GM23248 (cell line): ENCODE results near the gene C17orf78. TPM values are rescaled to one million over a fixed set of nuclear protein-coding genes. Genes with fewer than 3 reads are reported as not detected.

Source experiments
- DNase-seq: peaks from one replicate; pipeline ENCODE4 v3.0.0-alpha.2; 2015
- H2AFZ ChIP-seq: fragments of 200-600 bp; sonication (generic); 2 replicates; pipeline ENCODE4 v1.6.1; 2016; ENCODE audit warnings: antibody characterized with exemption
- H3F3A ChIP-seq: fragments of 200-600 bp; sonication (generic); 2 replicates; pipeline ENCODE4 v1.6.1; 2016; ENCODE audit warnings: mild to moderate bottlenecking, antibody characterized with exemption, mixed run types; ENCODE audit not compliant: insufficient read depth
- H3K27ac ChIP-seq: fragments of 200-600 bp; sonication (generic); 2 replicates; pipeline ENCODE4 v1.5.1; 2016; ENCODE audit warnings: mild to moderate bottlenecking
- H3K27me3 ChIP-seq: fragments of 200-600 bp; sonication (generic); replicated peaks from 2 replicates; pipeline ENCODE4 v1.6.1; 2016; ENCODE audit warnings: mild to moderate bottlenecking; ENCODE audit not compliant: insufficient read depth
- H3K36me3 ChIP-seq: fragments of 200-600 bp; sonication (generic); 2 replicates; pipeline ENCODE4 v1.6.1; 2016; ENCODE audit warnings: low read depth, mild to moderate bottlenecking
- H3K4me1 ChIP-seq: fragments of 200-600 bp; sonication (generic); 2 replicates; pipeline ENCODE4 v1.6.1; 2016; ENCODE audit warnings: mild to moderate bottlenecking; ENCODE audit not compliant: insufficient read depth
- H3K4me2 ChIP-seq: fragments of 200-600 bp; sonication (generic); one replicate; pipeline ENCODE4 v1.6.1; 2016; ENCODE audit warnings: mild to moderate bottlenecking; ENCODE audit not compliant: unreplicated experiment
- H3K4me3 ChIP-seq: fragments of 200-600 bp; sonication (generic); 2 replicates; pipeline ENCODE4 v1.5.1; 2016; ENCODE audit warnings: mild to moderate bottlenecking
- H3K79me2 ChIP-seq: fragments of 200-600 bp; sonication (generic); 2 replicates; pipeline ENCODE4 v1.6.1; 2016; ENCODE audit warnings: mild to moderate bottlenecking; ENCODE audit not compliant: insufficient read depth
- H3K9ac ChIP-seq: fragments of 200-600 bp; sonication (generic); 2 replicates; pipeline ENCODE4 v1.6.1; 2016; ENCODE audit warnings: mild to moderate bottlenecking
- H3K9me2 ChIP-seq: fragments of 200-600 bp; sonication (generic); 2 replicates; pipeline ENCODE4 v1.6.1; 2016; ENCODE audit warnings: mixed run types, mild to moderate bottlenecking, moderate library complexity; ENCODE audit not compliant: insufficient read depth
- H3K9me3 ChIP-seq: fragments of 200-600 bp; sonication (generic); one replicate; pipeline ENCODE4 v1.6.1; 2017; ENCODE audit warnings: low read depth
- H4K20me1 ChIP-seq: fragments of 200-600 bp; sonication (generic); 2 replicates; pipeline ENCODE4 v1.6.0; 2016; ENCODE audit not compliant: insufficient read depth
- EZH2 ChIP-seq: fragments of 200-600 bp; sonication (generic); IDR thresholded peaks from 2 replicates; pipeline ENCODE4 v1.6.1; 2018; ENCODE audit warnings: antibody characterized with exemption, mild to moderate bottlenecking; ENCODE audit not compliant: insufficient read depth, poor library complexity, severe bottlenecking
- EZH2phosphoT487 ChIP-seq: fragments of 200-600 bp; sonication (generic); IDR thresholded peaks from 2 replicates; pipeline ENCODE4 v1.6.1; 2018; ENCODE audit warnings: antibody characterized with exemption, moderate library complexity, mild to moderate bottlenecking, low read depth; ENCODE audit not compliant: insufficient read depth
- WGBS, 2 experiments: methylation state at CpG; one replicate each; pipeline ENCODE4 v1.1.6; 2015 to 2017; ENCODE audit warnings: low lambda C conversion rate in 2 of 2, low coverage in 1 of 2; ENCODE audit errors: missing lambda C conversion rate in 2 of 2; 5-methylcytosine and 5-hydroxymethylcytosine counted together
- in situ Hi-C: fragments of 300-500 bp; cut with MboI; formaldehyde crosslinking; loops from 2 replicates; pipeline ENCODE4 v1.15.0; 2020
- polyA plus RNA-seq: library from polyadenylated mRNA; unstranded; fragments of >200 nt; fragmentation: Nextera tagmentation; extraction: Ambion mirVana; gene quantifications from 2 replicates; pipeline ENCODE4 v1.2.1, GENCODE V29; 2016
- total RNA-seq: library from RNA; depleted of rRNA; stranded (reverse); fragments of >200 nt; shearing (Covaris generic); gene quantifications from 2 replicates; pipeline ENCODE4 v1.2.3, GENCODE V29; 2014

Gene C17orf78
- total and polyA plus RNA-seq, 2 experiments from 2014 or later: not detected

GRCh38 chr17:37429453-37429852, 53.7 kb downstream of the C17orf78 start:
- Histone ChIP-seq H3K79me2 (peaks cover 44% of the 10 kb centered on the region), H2AFZ (no peak overlapping the region), H3K36me3 (peaks cover 27% of the 10 kb centered on the region), H3K27me3 (no peaks in the 10 kb centered on the region), H3K4me3 (no peak overlapping the region), H3K9me2 (no peaks in the 10 kb centered on the region), H4K20me1 (no peaks in the 10 kb centered on the region), H3K4me1 (peaks cover 19% of the 10 kb centered on the region), H3K27ac (peak overlapping the region; percentile 92), H3K4me2 (peak overlapping the region; percentile 43), H3K9ac (peak overlapping the region; percentile 66), H3K9me3 (no peaks in the 10 kb centered on the region), H3F3A (peaks cover 37% of the 10 kb centered on the region)
- 94 to 97% methylated on average over 1 of the region's 1 CpG for WGBS, 2 experiments
- peak; percentile 52 for DNase-seq
- in situ Hi-C loops: no loop called here
- no peak for TF ChIP-seq EZH2
- no peak for TF ChIP-seq EZH2phosphoT487

DNA sequence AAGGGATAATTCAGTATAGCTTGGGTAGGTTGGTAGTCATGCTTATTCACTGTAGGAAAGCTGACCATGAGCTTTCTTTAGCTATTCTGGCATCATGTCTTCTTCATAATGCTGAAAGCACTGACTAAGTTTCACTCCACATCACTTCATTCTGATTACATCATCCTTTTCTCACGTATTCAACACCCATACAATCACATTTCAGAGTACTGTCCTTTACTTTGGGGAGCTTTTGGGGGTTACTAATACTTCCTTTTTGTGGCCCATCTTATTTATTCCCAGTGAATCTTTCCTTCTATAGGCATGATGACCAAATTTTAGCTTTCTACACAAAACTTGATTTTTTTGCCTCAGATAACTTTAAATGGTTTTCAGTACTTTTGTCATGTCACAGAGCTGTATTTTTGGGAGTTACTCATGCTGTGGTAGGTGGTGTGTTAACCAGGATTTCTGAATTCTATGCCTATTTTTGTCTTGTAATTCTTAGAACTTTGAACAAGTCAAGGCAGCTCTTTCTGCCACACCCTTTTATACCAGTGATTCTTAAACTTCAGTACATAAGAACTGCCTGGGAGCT, 54.4 kb downstream of the C17orf78 start:
- Histone ChIP-seq H3K27me3 (no peaks in the 10 kb centered on the region), H3K9ac (peak overlapping the region; percentile 66), H2AFZ (peak overlapping the region; percentile 17), H4K20me1 (no peaks in the 10 kb centered on the region), H3K79me2 (peaks cover 44% of the 10 kb centered on the region), H3K36me3 (peaks cover 22% of the 10 kb centered on the region), H3K4me1 (peaks cover 19% of the 10 kb centered on the region), H3K4me3 (peak overlapping the region; percentile 11; the same call in 1 of the 2 replicates), H3K9me3 (no peaks in the 10 kb centered on the region), H3K27ac (peak overlapping the region; percentile 92), H3K4me2 (peak overlapping the region; percentile 52), H3K9me2 (no peaks in the 10 kb centered on the region), H3F3A (peaks cover 37% of the 10 kb centered on the region)
- TF ChIP-seq EZH2: no peak
- no peak for TF ChIP-seq EZH2phosphoT487
- in situ Hi-C loops: no loop called here
- DNase-seq: peak; percentile 94
- WGBS, 2 experiments: 4% methylated on average over 1 of the region's 1 CpG

GRCh38 chr17:37432671-37433070, 56.9 kb downstream of the C17orf78 start:
- Histone ChIP-seq H4K20me1 (no peaks in the 10 kb centered on the region), H3K9me3 (no peaks in the 10 kb centered on the region), H3K27ac (no peak overlapping the region), H3K4me1 (peaks cover 19% of the 10 kb centered on the region), H3K36me3 (peaks cover 7% of the 10 kb centered on the region), H3F3A (peaks cover 29% of the 10 kb centered on the region), H3K27me3 (no peaks in the 10 kb centered on the region), H3K9ac (no peak overlapping the region), H3K4me2 (no peak overlapping the region), H3K4me3 (no peak overlapping the region), H3K9me2 (no peaks in the 10 kb centered on the region), H3K79me2 (peaks cover 50% of the 10 kb centered on the region), H2AFZ (no peak overlapping the region)
- in situ Hi-C loops: no loop called here
- no peak for TF ChIP-seq EZH2phosphoT487
- no peak for TF ChIP-seq EZH2
- DNase-seq: no peak
- 98% methylated on average over 2 of the region's 2 CpGs for WGBS, 2 experiments

DNA sequence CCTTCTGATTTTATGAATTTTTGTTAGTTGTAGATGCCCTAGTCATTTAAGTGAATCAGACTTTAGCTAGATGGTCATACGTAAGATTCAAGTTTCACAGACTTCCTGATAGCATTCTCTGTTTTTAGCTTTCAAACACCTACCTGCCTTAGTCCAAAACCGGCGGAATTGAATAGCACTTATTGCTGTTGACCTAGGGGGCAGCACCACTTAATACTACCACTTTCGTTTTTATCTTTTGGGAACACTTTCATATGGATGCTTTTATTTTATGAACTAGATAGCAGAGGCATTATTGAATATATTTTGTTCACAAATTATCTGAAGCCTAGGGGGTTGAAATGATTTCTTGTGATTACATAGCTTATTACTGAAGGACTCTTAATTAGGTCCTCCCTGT, 62.4 kb downstream of the C17orf78 start:
- Histone ChIP-seq H3K4me3 (no peak overlapping the region), H3K9me3 (no peaks in the 10 kb centered on the region), H3K27me3 (no peaks in the 10 kb centered on the region), H4K20me1 (no peaks in the 10 kb centered on the region), H3K27ac (no peak overlapping the region), H3K4me1 (no peaks in the 10 kb centered on the region), H3K4me2 (no peak overlapping the region), H3K9ac (no peak overlapping the region), H3F3A (no peaks in the 10 kb centered on the region), H2AFZ (no peak overlapping the region), H3K9me2 (no peaks in the 10 kb centered on the region), H3K36me3 (peaks cover 40% of the 10 kb centered on the region), H3K79me2 (peaks cover 27% of the 10 kb centered on the region)
- in situ Hi-C loops: no loop called here
- DNase-seq: no peak
- TF ChIP-seq EZH2: no peak
- no peak for TF ChIP-seq EZH2phosphoT487
- WGBS, 2 experiments: 91 to 99% methylated on average over 4 of the region's 4 CpGs
